Peyer's patch (tissue), 4 donors: ENCODE measurements around the gene SPDYE6. TPM values are rescaled to one million over a fixed set of nuclear protein-coding genes. Genes with fewer than 3 reads are reported as not detected.
"Not testable (repeated sequence)": the region's sequence is repeated elsewhere in the genome, so short reads cannot be mapped to it uniquely, and the experiment has no call there.

Experiments
- DNase-seq, 3 donors: peaks; one replicate each; pipeline ENCODE4 v3.0.0-alpha.2; 2017 to 2019
- H3K27ac ChIP-seq, 4 donors: fragments of 200-600 bp; sonication (generic); one replicate each; pipeline ENCODE4 v1.5.1; 2016 to 2019
- H3K27me3 ChIP-seq, 2 donors: fragments of 200-600 bp; sonication (generic); one replicate each; pipeline ENCODE4 v1.5.1; 2019
- H3K36me3 ChIP-seq, 3 donors: fragments of 200-600 bp; sonication (generic); one replicate each; pipeline ENCODE4 v1.5.1; 2016 to 2019
- H3K4me1 ChIP-seq, 4 donors: fragments of 200-600 bp; sonication (generic); one replicate each; pipeline ENCODE4 v1.5.1; 2016 to 2019
- H3K4me3 ChIP-seq, 4 donors: fragments of 200-600 bp; sonication (generic); 1 replicate in 3 of 4; 2 replicates in 1 of 4; pipeline ENCODE4 v1.5.1; 2016 to 2019; ENCODE audit warnings: mild to moderate bottlenecking in 1 of 4
- H3K9me3 ChIP-seq, 4 donors: fragments of 200-600 bp; sonication (generic); one replicate each; pipeline ENCODE4 v1.5.1; 2016 to 2019; ENCODE audit warnings: mild to moderate bottlenecking in 1 of 4
- POLR2A ChIP-seq, 2 donors: fragments of 450-650 bp; IDR thresholded peaks; one replicate each; pipeline ENCODE4 v1.5.1; 2017; ENCODE audit warnings: antibody characterized with exemption in 2 of 2, mild to moderate bottlenecking in 2 of 2, moderate library complexity in 2 of 2
- total RNA-seq, 4 donors: library from RNA; depleted of rRNA; stranded (reverse); fragments of >200 nt; gene quantifications; one replicate each; pipeline ENCODE4 v1.1.0, GENCODE V29; 2016
- TF ChIP-seq, protein P1 (sequence below), 6 experiments: fragments of 450-650 bp in 4 of 6; fragments of 200-600 bp in 2 of 6; sonication (generic) in 1 of 6; IDR thresholded peaks; one replicate each; pipeline ENCODE4 v1.5.1; 2017 to 2019; ENCODE audit warnings: antibody characterized with exemption in 6 of 6, mild to moderate bottlenecking in 3 of 6, moderate library complexity in 1 of 6

The SPDYE6 gene, protein sequence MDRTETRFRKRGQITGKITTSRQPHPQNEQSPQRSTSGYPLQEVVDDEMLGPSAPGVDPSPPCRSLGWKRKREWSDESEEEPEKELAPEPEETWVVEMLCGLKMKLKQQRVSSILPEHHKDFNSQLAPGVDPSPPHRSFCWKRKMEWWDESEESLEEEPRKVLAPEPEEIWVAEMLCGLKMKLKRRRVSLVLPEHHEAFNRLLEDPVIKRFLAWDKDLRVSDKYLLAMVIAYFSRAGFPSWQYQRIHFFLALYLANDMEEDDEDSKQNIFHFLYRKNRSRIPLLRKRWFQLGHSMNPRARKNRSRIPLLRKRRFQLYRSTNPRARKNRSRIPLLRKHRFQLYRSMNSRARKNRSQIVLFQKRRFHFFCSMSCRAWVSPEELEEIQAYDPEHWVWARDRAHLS
- total RNA-seq, result not detected

GRCh38 chr7:102356344-102356743 is at the start of gene SPDYE6:
TSS of gene SPDYE6 (minus strand) at chr7:102356444. CDS start at chr7:102356023, 421 bp downstream.
- H3K27ac ChIP-seq, H3K36me3 ChIP-seq, H3K4me1 ChIP-seq, DNase-seq, H3K9me3 ChIP-seq, H3K4me3 ChIP-seq, H3K27me3 ChIP-seq: not testable (repeated sequence)

- not testable (repeated sequence) for H3K27ac ChIP-seq, H3K9me3 ChIP-seq, H3K4me1 ChIP-seq, H3K4me3 ChIP-seq, DNase-seq, H3K27me3 ChIP-seq
- H3K36me3 ChIP-seq, result peaks cover 0 to 90% (median 0%) of the 10 kb centered on the region in 3 donors
Measured at GRCh38 chr7:102404862-102405188, 48.6 kb upstream of the SPDYE6 start.

DNA sequence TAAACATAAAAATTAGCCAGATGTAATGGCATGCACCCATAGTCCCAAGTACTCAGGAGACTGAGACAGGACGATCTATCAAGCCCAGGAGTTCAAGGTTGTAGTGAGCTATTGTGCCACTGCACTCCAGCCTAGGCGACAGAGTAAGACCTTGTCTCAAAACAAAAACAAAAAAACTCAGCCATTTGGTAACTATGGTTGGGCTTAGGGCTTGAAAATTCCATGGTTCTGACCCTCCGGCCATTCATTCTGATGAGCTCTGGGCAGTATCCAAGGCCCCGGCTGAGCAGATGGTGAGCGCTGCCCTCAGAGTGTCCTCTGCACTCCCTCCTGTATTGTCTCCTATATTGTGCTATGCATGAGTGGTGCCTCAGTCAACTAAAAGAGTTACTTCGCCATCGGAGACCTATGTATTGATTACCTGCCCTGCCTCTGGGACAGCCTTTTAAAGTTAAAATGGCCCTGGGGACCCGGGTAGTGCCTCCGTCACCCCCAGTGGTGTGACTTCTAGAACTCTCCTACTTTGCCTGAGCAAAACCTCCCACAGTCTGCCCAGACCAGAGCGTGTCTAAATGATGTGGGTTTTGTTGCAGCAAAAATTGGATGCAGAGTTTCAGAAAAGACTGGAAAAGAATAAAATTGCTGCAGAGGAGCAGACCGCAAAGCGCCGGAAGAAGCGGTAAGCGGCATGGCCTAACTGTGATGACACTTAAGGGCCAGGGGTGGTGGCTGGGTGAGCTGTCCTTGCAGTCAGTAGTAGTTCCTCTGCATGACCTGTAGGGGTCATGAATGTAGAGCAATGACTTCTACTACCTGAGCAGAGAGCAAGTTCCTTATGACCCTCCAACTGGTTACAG is 48.0 kb upstream of the SPDYE6 start:
- no peak overlapping the region for H3K27ac ChIP-seq
- no peaks in the 10 kb centered on the region for H3K4me1 ChIP-seq
- TF ChIP-seq, protein P1, sequence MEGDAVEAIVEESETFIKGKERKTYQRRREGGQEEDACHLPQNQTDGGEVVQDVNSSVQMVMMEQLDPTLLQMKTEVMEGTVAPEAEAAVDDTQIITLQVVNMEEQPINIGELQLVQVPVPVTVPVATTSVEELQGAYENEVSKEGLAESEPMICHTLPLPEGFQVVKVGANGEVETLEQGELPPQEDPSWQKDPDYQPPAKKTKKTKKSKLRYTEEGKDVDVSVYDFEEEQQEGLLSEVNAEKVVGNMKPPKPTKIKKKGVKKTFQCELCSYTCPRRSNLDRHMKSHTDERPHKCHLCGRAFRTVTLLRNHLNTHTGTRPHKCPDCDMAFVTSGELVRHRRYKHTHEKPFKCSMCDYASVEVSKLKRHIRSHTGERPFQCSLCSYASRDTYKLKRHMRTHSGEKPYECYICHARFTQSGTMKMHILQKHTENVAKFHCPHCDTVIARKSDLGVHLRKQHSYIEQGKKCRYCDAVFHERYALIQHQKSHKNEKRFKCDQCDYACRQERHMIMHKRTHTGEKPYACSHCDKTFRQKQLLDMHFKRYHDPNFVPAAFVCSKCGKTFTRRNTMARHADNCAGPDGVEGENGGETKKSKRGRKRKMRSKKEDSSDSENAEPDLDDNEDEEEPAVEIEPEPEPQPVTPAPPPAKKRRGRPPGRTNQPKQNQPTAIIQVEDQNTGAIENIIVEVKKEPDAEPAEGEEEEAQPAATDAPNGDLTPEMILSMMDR (IDR thresholded peaks at IDR 0.05), result peak; percentile 69 to 84 (median 77)
- TF ChIP-seq POLR2A (IDR thresholded peaks at IDR 0.05), result no peak
- H3K36me3 ChIP-seq, result peaks cover 0 to 92% (median 0%) of the 10 kb centered on the region in 3 donors
- no peak overlapping the region for H3K4me3 ChIP-seq
- no peaks in the 10 kb centered on the region for H3K27me3 ChIP-seq
- H3K9me3 ChIP-seq, result no peaks in the 10 kb centered on the region
- peak in 2 of 3 donors; percentile 41 to 68 for DNase-seq

GRCh38 chr7:102403563-102403962 is 47.3 kb upstream of the SPDYE6 start:
- Histone ChIP-seq H3K4me3 (no peak overlapping the region), H3K27ac (no peak overlapping the region), H3K36me3 (peaks cover 0 to 86% (median 0%) of the 10 kb centered on the region in 3 donors), H3K9me3 (no peaks in the 10 kb centered on the region), H3K27me3 (no peaks in the 10 kb centered on the region), H3K4me1 (no peaks in the 10 kb centered on the region)
- no peak for DNase-seq
- TF ChIP-seq, protein P1 (IDR thresholded peaks at IDR 0.05), result no peak
- no peak for TF ChIP-seq POLR2A (IDR thresholded peaks at IDR 0.05)

DNA sequence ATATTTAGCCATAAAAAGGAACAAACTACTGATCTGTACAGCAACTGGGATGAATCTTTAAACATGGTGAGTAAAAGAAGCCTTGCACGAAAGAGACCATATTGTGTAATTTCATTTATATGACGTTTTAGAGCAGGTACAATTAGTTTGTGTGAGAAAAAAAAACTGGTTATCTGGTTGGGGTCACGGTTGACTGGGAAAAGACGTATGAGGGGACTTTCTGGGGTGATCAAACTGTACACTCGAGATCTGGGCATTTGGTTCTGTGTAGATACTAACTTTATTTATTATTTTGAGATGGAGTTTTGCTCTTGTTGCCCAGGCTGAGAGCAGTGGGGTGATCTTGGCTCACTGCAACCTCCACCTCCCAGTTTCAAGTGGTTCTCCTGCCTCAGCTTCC is 44.1 kb upstream of the SPDYE6 start:
- DNase-seq, result peak in 1 of 3 donors; percentile 4
- no peak for TF ChIP-seq POLR2A (IDR thresholded peaks at IDR 0.05)
- TF ChIP-seq, protein P1 (IDR thresholded peaks at IDR 0.05), result no peak
- no peak overlapping the region for H3K27ac ChIP-seq
- H3K9me3 ChIP-seq, result no peaks in the 10 kb centered on the region
- H3K27me3 ChIP-seq, result no peaks in the 10 kb centered on the region
- peaks cover 0 to 8% (median 3%) of the 10 kb centered on the region in 4 donors for H3K4me1 ChIP-seq
- no peak overlapping the region for H3K4me3 ChIP-seq
- H3K36me3 ChIP-seq, result peaks cover 0 to 55% (median 0%) of the 10 kb centered on the region in 3 donors

- peaks cover 0 to 8% (median 3%) of the 10 kb centered on the region in 4 donors for H3K4me1 ChIP-seq
- H3K4me3 ChIP-seq, result no peak overlapping the region
- TF ChIP-seq, protein P1 (IDR thresholded peaks at IDR 0.05), result no peak
- no peak for TF ChIP-seq POLR2A (IDR thresholded peaks at IDR 0.05)
- H3K27ac ChIP-seq, result no peak overlapping the region
- no peaks in the 10 kb centered on the region for H3K27me3 ChIP-seq
- H3K9me3 ChIP-seq, result no peaks in the 10 kb centered on the region
- no peak for DNase-seq
- H3K36me3 ChIP-seq, result peaks cover 0 to 44% (median 0%) of the 10 kb centered on the region in 3 donors
Measured at GRCh38 chr7:102398543-102398942, 42.3 kb upstream of the SPDYE6 start.
